ENCODE data around the gene BLID.

DNA sequence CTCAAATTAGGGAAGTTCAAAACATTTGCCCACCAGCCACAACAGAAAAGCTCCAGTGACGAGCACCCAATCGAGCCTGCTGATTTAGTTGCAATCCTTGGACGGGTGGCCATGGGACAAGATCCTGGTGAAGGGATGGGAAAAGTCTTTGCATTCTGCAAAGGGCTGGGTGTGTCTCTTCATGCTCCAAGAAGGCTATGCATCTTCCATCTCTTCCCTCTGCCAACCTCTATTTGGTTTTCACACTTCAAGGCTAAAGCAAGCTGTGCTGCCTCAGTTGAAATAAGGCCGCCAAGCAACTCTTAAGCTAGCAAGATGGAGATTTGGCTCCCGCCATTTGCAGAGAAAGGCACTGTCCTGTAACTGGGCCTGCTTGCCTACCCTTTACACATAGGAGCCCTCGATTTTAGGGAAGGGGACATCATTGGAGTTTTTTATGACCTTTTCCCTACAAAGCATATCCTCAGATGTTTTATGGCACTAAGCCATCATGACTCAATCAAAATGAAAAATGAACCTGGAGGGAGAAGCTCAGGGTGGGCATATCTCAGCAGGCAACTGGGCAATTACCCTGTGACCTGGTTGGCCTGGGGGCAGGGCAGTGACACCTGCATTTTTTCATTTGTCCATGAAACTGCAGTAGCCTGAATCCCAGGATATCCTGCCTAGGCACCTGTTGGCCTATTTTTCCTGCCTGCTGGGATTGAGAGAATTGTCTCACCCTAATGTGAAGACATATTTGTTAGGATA, 45.0 kb upstream of the BLID start:
- TF ChIP-seq, protein P1, sequence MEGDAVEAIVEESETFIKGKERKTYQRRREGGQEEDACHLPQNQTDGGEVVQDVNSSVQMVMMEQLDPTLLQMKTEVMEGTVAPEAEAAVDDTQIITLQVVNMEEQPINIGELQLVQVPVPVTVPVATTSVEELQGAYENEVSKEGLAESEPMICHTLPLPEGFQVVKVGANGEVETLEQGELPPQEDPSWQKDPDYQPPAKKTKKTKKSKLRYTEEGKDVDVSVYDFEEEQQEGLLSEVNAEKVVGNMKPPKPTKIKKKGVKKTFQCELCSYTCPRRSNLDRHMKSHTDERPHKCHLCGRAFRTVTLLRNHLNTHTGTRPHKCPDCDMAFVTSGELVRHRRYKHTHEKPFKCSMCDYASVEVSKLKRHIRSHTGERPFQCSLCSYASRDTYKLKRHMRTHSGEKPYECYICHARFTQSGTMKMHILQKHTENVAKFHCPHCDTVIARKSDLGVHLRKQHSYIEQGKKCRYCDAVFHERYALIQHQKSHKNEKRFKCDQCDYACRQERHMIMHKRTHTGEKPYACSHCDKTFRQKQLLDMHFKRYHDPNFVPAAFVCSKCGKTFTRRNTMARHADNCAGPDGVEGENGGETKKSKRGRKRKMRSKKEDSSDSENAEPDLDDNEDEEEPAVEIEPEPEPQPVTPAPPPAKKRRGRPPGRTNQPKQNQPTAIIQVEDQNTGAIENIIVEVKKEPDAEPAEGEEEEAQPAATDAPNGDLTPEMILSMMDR (IDR thresholded peaks at IDR 0.05): no peak
- TF ChIP-seq EZH2phosphoT487 (IDR thresholded peaks at IDR 0.05): no peak
- TF ChIP-seq EZH2 (IDR thresholded peaks at IDR 0.05): no peak
